ENCODE data around the gene POLR1B.
A peak's percentile ranks its signal among the peaks of the same experiment; 100 is the strongest.
"Not testable (repeated sequence)": the region's sequence is repeated elsewhere in the genome, so short reads cannot be mapped to it uniquely, and the experiment has no call there.

Gene POLR1B

GRCh38 chr2:112540906-112541305, 1.4 kb upstream of the POLR1B start:
- WGBS, 2 experiments = 60 to 70% methylated on average over 2 of the region's 2 CpGs

GRCh38 chr2:112541315-112542122, 746 bp upstream of the POLR1B start:
- Histone ChIP-seq H3K27ac (ENCODE audit: insufficient read depth, low read depth, low read length, poor library complexity, severe bottlenecking) (peak overlapping the region; percentile 96), H3K4me3 (ENCODE audit: insufficient read depth, low read depth, low read length) (peak overlapping the region; percentile 87), H3K27me3 (ENCODE audit: control insufficient read depth, insufficient read depth, low read length, poor library complexity, severe bottlenecking) (no peaks in the 10 kb centered on the region), H3K9me3 (ENCODE audit: control insufficient read depth, low read length) (no peaks in the 10 kb centered on the region), H3K4me1 (ENCODE audit: control insufficient read depth, insufficient read depth, low read length) (peaks cover 9% of the 10 kb centered on the region), H3K36me3 (ENCODE audit: control insufficient read depth, insufficient read depth, low read length) (no peaks in the 10 kb centered on the region)
- WGBS, 2 experiments = 28 to 30% methylated on average over 32 to 33 of the region's 34 CpGs

More at GRCh38 chr2:112540906-112541305, 1.4 kb upstream of the POLR1B start:
- H3K4me1 ChIP-seq (ENCODE audit: control insufficient read depth, insufficient read depth, low read length) = peaks cover 9% of the 10 kb centered on the region
- H3K27me3 ChIP-seq (ENCODE audit: control insufficient read depth, insufficient read depth, low read length, poor library complexity, severe bottlenecking) = no peaks in the 10 kb centered on the region
- no peaks in the 10 kb centered on the region for H3K36me3 ChIP-seq (ENCODE audit: control insufficient read depth, insufficient read depth, low read length)
- H3K27ac ChIP-seq (ENCODE audit: insufficient read depth, low read depth, low read length, poor library complexity, severe bottlenecking) = no peak overlapping the region
- no peaks in the 10 kb centered on the region for H3K9me3 ChIP-seq (ENCODE audit: control insufficient read depth, low read length)
- no peak overlapping the region for H3K4me3 ChIP-seq (ENCODE audit: insufficient read depth, low read depth, low read length)

GRCh38 chr2:112542984-112543661, 858 bp downstream of the POLR1B start:
- Histone ChIP-seq H3K4me1 (ENCODE audit: control insufficient read depth, insufficient read depth, low read length) (peaks cover 9% of the 10 kb centered on the region), H3K9me3 (ENCODE audit: control insufficient read depth, low read length) (no peaks in the 10 kb centered on the region), H3K27ac (ENCODE audit: insufficient read depth, low read depth, low read length, poor library complexity, severe bottlenecking) (no peak overlapping the region), H3K36me3 (ENCODE audit: control insufficient read depth, insufficient read depth, low read length) (peaks cover 10% of the 10 kb centered on the region), H3K4me3 (ENCODE audit: insufficient read depth, low read depth, low read length) (peak overlapping the region; percentile 87), H3K27me3 (ENCODE audit: control insufficient read depth, insufficient read depth, low read length, poor library complexity, severe bottlenecking) (no peaks in the 10 kb centered on the region)
- 5 to 6% methylated on average over 18 of the region's 18 CpGs for WGBS, 2 experiments

GRCh38 chr2:112547333-112547732, 5.1 kb downstream of the POLR1B start:
- H3K9me3 ChIP-seq (ENCODE audit: control insufficient read depth, low read length) = no peaks in the 10 kb centered on the region
- WGBS, 2 experiments = 87 to 96% methylated on average over 4 of the region's 4 CpGs
- peaks cover 26% of the 10 kb centered on the region for H3K36me3 ChIP-seq (ENCODE audit: control insufficient read depth, insufficient read depth, low read length)
- no peak overlapping the region for H3K27ac ChIP-seq (ENCODE audit: insufficient read depth, low read depth, low read length, poor library complexity, severe bottlenecking)
- H3K4me1 ChIP-seq (ENCODE audit: control insufficient read depth, insufficient read depth, low read length) = peaks cover 9% of the 10 kb centered on the region
- no peak overlapping the region for H3K4me3 ChIP-seq (ENCODE audit: insufficient read depth, low read depth, low read length)
- no peaks in the 10 kb centered on the region for H3K27me3 ChIP-seq (ENCODE audit: control insufficient read depth, insufficient read depth, low read length, poor library complexity, severe bottlenecking)

- Histone ChIP-seq H3K27ac (ENCODE audit: insufficient read depth, low read depth, low read length, poor library complexity, severe bottlenecking) (no peak overlapping the region), H3K4me1 (ENCODE audit: control insufficient read depth, insufficient read depth, low read length) (no peaks in the 10 kb centered on the region), H3K27me3 (ENCODE audit: control insufficient read depth, insufficient read depth, low read length, poor library complexity, severe bottlenecking) (no peaks in the 10 kb centered on the region), H3K9me3 (ENCODE audit: control insufficient read depth, low read length) (no peaks in the 10 kb centered on the region), H3K36me3 (ENCODE audit: control insufficient read depth, insufficient read depth, low read length) (peaks cover 35% of the 10 kb centered on the region), H3K4me3 (ENCODE audit: insufficient read depth, low read depth, low read length) (no peak overlapping the region)
- 93 to 100% methylated on average over 2 of the region's 2 CpGs for WGBS, 2 experiments
Measured at GRCh38 chr2:112548980-112549379, 6.7 kb downstream of the POLR1B start.

- WGBS, 2 experiments = 93 to 94% methylated on average over 3 of the region's 3 CpGs
- H3K4me1 ChIP-seq (ENCODE audit: control insufficient read depth, insufficient read depth, low read length) = no peaks in the 10 kb centered on the region
- H3K36me3 ChIP-seq (ENCODE audit: control insufficient read depth, insufficient read depth, low read length) = peaks cover 44% of the 10 kb centered on the region
- no peak overlapping the region for H3K4me3 ChIP-seq (ENCODE audit: insufficient read depth, low read depth, low read length)
- H3K27me3 ChIP-seq (ENCODE audit: control insufficient read depth, insufficient read depth, low read length, poor library complexity, severe bottlenecking) = no peaks in the 10 kb centered on the region
- H3K9me3 ChIP-seq (ENCODE audit: control insufficient read depth, low read length) = no peaks in the 10 kb centered on the region
- H3K27ac ChIP-seq (ENCODE audit: insufficient read depth, low read depth, low read length, poor library complexity, severe bottlenecking) = no peak overlapping the region
Measured at GRCh38 chr2:112566104-112566503, 23.8 kb downstream of the POLR1B start.

GRCh38 chr2:112566508-112566907, 24.2 kb downstream of the POLR1B start:
- WGBS, 2 experiments = 98% methylated on average over 5 of the region's 5 CpGs
- H3K36me3 ChIP-seq (ENCODE audit: control insufficient read depth, insufficient read depth, low read length) = peaks cover 41% of the 10 kb centered on the region
- H3K4me1 ChIP-seq (ENCODE audit: control insufficient read depth, insufficient read depth, low read length); H3K27ac ChIP-seq (ENCODE audit: insufficient read depth, low read depth, low read length, poor library complexity, severe bottlenecking); H3K4me3 ChIP-seq (ENCODE audit: insufficient read depth, low read depth, low read length); H3K9me3 ChIP-seq (ENCODE audit: control insufficient read depth, low read length); H3K27me3 ChIP-seq (ENCODE audit: control insufficient read depth, insufficient read depth, low read length, poor library complexity, severe bottlenecking): not testable (repeated sequence)

GRCh38 chr2:112572005-112572404, 29.7 kb downstream of the POLR1B start:
- WGBS, 2 experiments = 90 to 98% methylated on average over 6 of the region's 7 CpGs
- no peaks in the 10 kb centered on the region for H3K9me3 ChIP-seq (ENCODE audit: control insufficient read depth, low read length)
- H3K4me1 ChIP-seq (ENCODE audit: control insufficient read depth, insufficient read depth, low read length) = no peaks in the 10 kb centered on the region
- no peaks in the 10 kb centered on the region for H3K27me3 ChIP-seq (ENCODE audit: control insufficient read depth, insufficient read depth, low read length, poor library complexity, severe bottlenecking)
- H3K4me3 ChIP-seq (ENCODE audit: insufficient read depth, low read depth, low read length) = no peak overlapping the region
- peaks cover 46% of the 10 kb centered on the region for H3K36me3 ChIP-seq (ENCODE audit: control insufficient read depth, insufficient read depth, low read length)
- no peak overlapping the region for H3K27ac ChIP-seq (ENCODE audit: insufficient read depth, low read depth, low read length, poor library complexity, severe bottlenecking)

- no peak overlapping the region for H3K27ac ChIP-seq (ENCODE audit: insufficient read depth, low read depth, low read length, poor library complexity, severe bottlenecking)
- no peaks in the 10 kb centered on the region for H3K9me3 ChIP-seq (ENCODE audit: control insufficient read depth, low read length)
- no peaks in the 10 kb centered on the region for H3K4me1 ChIP-seq (ENCODE audit: control insufficient read depth, insufficient read depth, low read length)
- H3K4me3 ChIP-seq (ENCODE audit: insufficient read depth, low read depth, low read length) = no peak overlapping the region
- no peaks in the 10 kb centered on the region for H3K27me3 ChIP-seq (ENCODE audit: control insufficient read depth, insufficient read depth, low read length, poor library complexity, severe bottlenecking)
- H3K36me3 ChIP-seq (ENCODE audit: control insufficient read depth, insufficient read depth, low read length) = peaks cover 17% of the 10 kb centered on the region
- WGBS, 2 experiments = 76 to 81% methylated on average over 4 to 5 of the region's 5 CpGs
Measured at GRCh38 chr2:112577756-112578155, 35.5 kb downstream of the POLR1B start.

- no peaks in the 10 kb centered on the region for H3K9me3 ChIP-seq (ENCODE audit: control insufficient read depth, low read length)
- peaks cover 3% of the 10 kb centered on the region for H3K4me1 ChIP-seq (ENCODE audit: control insufficient read depth, insufficient read depth, low read length)
- peaks cover 12% of the 10 kb centered on the region for H3K36me3 ChIP-seq (ENCODE audit: control insufficient read depth, insufficient read depth, low read length)
- H3K27me3 ChIP-seq (ENCODE audit: control insufficient read depth, insufficient read depth, low read length, poor library complexity, severe bottlenecking) = no peaks in the 10 kb centered on the region
- H3K4me3 ChIP-seq (ENCODE audit: insufficient read depth, low read depth, low read length) = no peak overlapping the region
- no peak overlapping the region for H3K27ac ChIP-seq (ENCODE audit: insufficient read depth, low read depth, low read length, poor library complexity, severe bottlenecking)
Measured at GRCh38 chr2:112579241-112579640, 37.0 kb downstream of the POLR1B start.

Data from ectodermal cell (in vitro differentiated cells).